DMS 273 (cell line): ENCODE results near the gene IQGAP2.
A peak's percentile ranks its signal among the peaks of the same experiment; 100 is the strongest.
"Not testable (repeated sequence)": the region's sequence is repeated elsewhere in the genome, so short reads cannot be mapped to it uniquely, and the experiment has no call there.

Experiments used
- DNase-seq: peaks from one replicate; lab custom pipeline; 2025; ENCODE audit not compliant: unreplicated experiment; lab: John Stamatoyannopoulos, UW

The IQGAP2 gene

GRCh38 chr5:76500633-76501393 is 97.7 kb downstream of the IQGAP2 start:
- no peak for DNase-seq

GRCh38 chr5:76503929-76504328 is 100.8 kb downstream of the IQGAP2 start:
- DNase-seq: no peak

GRCh38 chr5:76504901-76505564 is 101.9 kb downstream of the IQGAP2 start:
- DNase-seq: no peak

- no peak for DNase-seq
Measured at GRCh38 chr5:76513476-76513875, 110.4 kb downstream of the IQGAP2 start.

GRCh38 chr5:76514292-76514691 is 111.2 kb downstream of the IQGAP2 start:
- no peak for DNase-seq

GRCh38 chr5:76514713-76515112 is 111.6 kb downstream of the IQGAP2 start:
- DNase-seq: no peak

GRCh38 chr5:76517334-76517733 is 114.2 kb downstream of the IQGAP2 start:
- DNase-seq: no peak

GRCh38 chr5:76518246-76518645 is 115.2 kb downstream of the IQGAP2 start:
- DNase-seq: not testable (repeated sequence)

- DNase-seq: no peak
Measured at GRCh38 chr5:76521240-76521758, 118.2 kb downstream of the IQGAP2 start.

GRCh38 chr5:76522103-76522935 is 119.2 kb downstream of the IQGAP2 start:
- no peak for DNase-seq

GRCh38 chr5:76524101-76524835 is 121.2 kb downstream of the IQGAP2 start:
- no peak for DNase-seq

GRCh38 chr5:76524868-76525267 is 121.8 kb downstream of the IQGAP2 start:
- DNase-seq: peak; percentile 93

- DNase-seq: no peak
Measured at GRCh38 chr5:76525956-76526355, 122.9 kb downstream of the IQGAP2 start.

GRCh38 chr5:76526950-76527583 is 124.0 kb downstream of the IQGAP2 start:
- DNase-seq: no peak

GRCh38 chr5:76527685-76528161 is 124.6 kb downstream of the IQGAP2 start:
- DNase-seq: peak; percentile 5

GRCh38 chr5:76528547-76529331 is 125.7 kb downstream of the IQGAP2 start:
- peak; percentile 5 for DNase-seq

GRCh38 chr5:76529464-76530344 is 126.6 kb downstream of the IQGAP2 start:
- no peak for DNase-seq

GRCh38 chr5:76532052-76532451 is 129.0 kb downstream of the IQGAP2 start:
- no peak for DNase-seq
